ENCODE results near the gene DENND5B. TPM values are rescaled to one million over a fixed set of nuclear protein-coding genes. Genes with fewer than 3 reads are reported as not detected.

DENND5B gene
- total and polyA plus RNA-seq, 12 donors: 5.2 to 60.8 (median 45.3) TPM

- Histone ChIP-seq H3K9me3 (peaks cover 0 to 45% (median 6%) of the 10 kb centered on the region in 11 donors), H3K27me3 (no peaks in the 10 kb centered on the region), H3K36me3 (no peaks in the 10 kb centered on the region), H3K4me1 (peaks cover 0 to 45% (median 21%) of the 10 kb centered on the region in 9 donors), H3K27ac (peak overlapping the region in 2 of 10 donors; percentile 8 to 18), H3K4me3 (no peak overlapping the region)
- intact Hi-C loops (cut with DNase I): loop anchor here in 1 of 10 donors (10.0 kb wide), 1 partner anchor 48 kb away; no protein-coding TSS in a partner anchor
- ATAC-seq (no peak), DNase-seq (no peak)
- no peak for TF ChIP-seq CTCF (IDR thresholded peaks at IDR 0.05)
Measured at GRCh38 chr12:31536672-31537071, 54.3 kb downstream of the DENND5B start.

GRCh38 chr12:31533470-31533869 lies 57.5 kb downstream of the DENND5B start:
- peaks cover 0 to 13% (median 0%) of the 10 kb centered on the region in 11 donors for H3K9me3 ChIP-seq
- no peaks in the 10 kb centered on the region for H3K36me3 ChIP-seq
- no peaks in the 10 kb centered on the region for H3K27me3 ChIP-seq
- TF ChIP-seq CTCF (IDR thresholded peaks at IDR 0.05): no peak
- H3K27ac ChIP-seq: peak overlapping the region in 1 of 10 donors; percentile 15
- no peak overlapping the region for H3K4me3 ChIP-seq
- no peak for ATAC-seq
- no peak for DNase-seq
- intact Hi-C loops (cut with DNase I): loop anchor here in 1 of 10 donors (10.0 kb wide), 1 partner anchor 51 kb away; no protein-coding TSS in a partner anchor
- peaks cover 0 to 46% (median 21%) of the 10 kb centered on the region in 9 donors for H3K4me1 ChIP-seq

- ATAC-seq (no peak), DNase-seq (no peak)
- Histone ChIP-seq H3K36me3 (no peaks in the 10 kb centered on the region), H3K27me3 (no peaks in the 10 kb centered on the region), H3K9me3 (no peaks in the 10 kb centered on the region), H3K4me1 (peaks cover 0 to 49% (median 22%) of the 10 kb centered on the region in 9 donors), H3K4me3 (no peak overlapping the region), H3K27ac (no peak overlapping the region)
- TF ChIP-seq CTCF (IDR thresholded peaks at IDR 0.05): no peak
- intact Hi-C loops (cut with DNase I): loop anchor here in 1 of 10 donors (10.0 kb wide), 1 partner anchor 53 kb away; no protein-coding TSS in a partner anchor
- 66 to 73% methylated on average over 1 of the region's 1 CpG for WGBS, 2 donors
Measured at GRCh38 chr12:31531893-31532292, 59.0 kb downstream of the DENND5B start.

GRCh38 chr12:31528095-31528494 lies 62.8 kb downstream of the DENND5B start:
- TF ChIP-seq CTCF (IDR thresholded peaks at IDR 0.05): no peak
- no peak for ATAC-seq
- peaks cover 0 to 56% (median 18%) of the 10 kb centered on the region in 9 donors for H3K4me1 ChIP-seq

More at GRCh38 chr12:31528095-31528494, 62.8 kb downstream of the DENND5B start:
- H3K9me3 ChIP-seq: no peaks in the 10 kb centered on the region
- no peaks in the 10 kb centered on the region for H3K27me3 ChIP-seq
- H3K4me3 ChIP-seq: no peak overlapping the region
- no peak for DNase-seq
- no peaks in the 10 kb centered on the region for H3K36me3 ChIP-seq
- intact Hi-C loops (cut with DNase I): loop anchor here in 1 of 10 donors (5.0 kb wide), 1 partner anchor 59 kb away; no protein-coding TSS in a partner anchor
- H3K27ac ChIP-seq: no peak overlapping the region
- WGBS, 2 donors: 89 to 91% methylated on average over 7 of the region's 7 CpGs

Data from heart right ventricle (tissue), 16 donors.